Measurements from ENCODE around the gene TSPAN5. TPM values are rescaled to one million over a fixed set of nuclear protein-coding genes. Genes with fewer than 3 reads are reported as not detected.
"Not testable (repeated sequence)": the region's sequence is repeated elsewhere in the genome, so short reads cannot be mapped to it uniquely, and the experiment has no call there.

TSPAN5 gene
- total RNA-seq, 4 donors from 2014 or later = 25.5 to 41.5 (median 36.5) TPM

GRCh38 chr4:98539741-98540140 is 118.7 kb downstream of the TSPAN5 start:
- TF ChIP-seq CTCF (IDR thresholded peaks at IDR 0.05) = no peak
- DNase-seq (ENCODE audit: low spot score in 2 of 2) = no peak
- 95 to 97% methylated on average over 5 of the region's 5 CpGs for WGBS, 2 donors
- intact Hi-C loops (cut with DNase I; ENCODE audit: low total_unique reads) = no loop called here
- H3K4me3 ChIP-seq (ENCODE audit: low read depth, poor library complexity, severe bottlenecking) = no peak overlapping the region

GRCh38 chr4:98539299-98539698 is 119.1 kb downstream of the TSPAN5 start:
- WGBS, 2 donors = 92 to 100% methylated on average over 1 of the region's 1 CpG
- intact Hi-C loops (cut with DNase I; ENCODE audit: low total_unique reads) = no loop called here
- H3K4me3 ChIP-seq (ENCODE audit: low read depth, poor library complexity, severe bottlenecking) = no peak overlapping the region
- TF ChIP-seq POLR2A (IDR thresholded peaks at IDR 0.05) (no peak), CTCF (IDR thresholded peaks at IDR 0.05) (no peak)
- DNase-seq (ENCODE audit: low spot score in 2 of 2) = no peak

GRCh38 chr4:98536631-98537030 is 121.8 kb downstream of the TSPAN5 start:
- intact Hi-C loops (cut with DNase I; ENCODE audit: low total_unique reads) = no loop called here
- H3K4me3 ChIP-seq (ENCODE audit: low read depth, poor library complexity, severe bottlenecking) = no peak overlapping the region
- no peak for TF ChIP-seq POLR2A (IDR thresholded peaks at IDR 0.05)
- TF ChIP-seq CTCF (IDR thresholded peaks at IDR 0.05) = no peak
- no peak for DNase-seq (ENCODE audit: low spot score in 2 of 2)
- 88% methylated on average over 10 to 11 of the region's 11 CpGs for WGBS, 2 donors

GRCh38 chr4:98534146-98534545 is 124.3 kb downstream of the TSPAN5 start:
- DNase-seq (ENCODE audit: low spot score in 2 of 2); intact Hi-C loops (cut with DNase I; ENCODE audit: low total_unique reads); H3K4me3 ChIP-seq (ENCODE audit: low read depth, poor library complexity, severe bottlenecking): not testable (repeated sequence)
- 82 to 93% methylated on average over 2 of the region's 2 CpGs for WGBS, 2 donors

GRCh38 chr4:98530572-98530971 is 127.8 kb downstream of the TSPAN5 start:
- H3K4me3 ChIP-seq (ENCODE audit: low read depth, poor library complexity, severe bottlenecking) = no peak overlapping the region
- WGBS, 2 donors = 98% methylated on average over 3 of the region's 3 CpGs
- DNase-seq (ENCODE audit: low spot score in 2 of 2) = no peak
- no peak for TF ChIP-seq POLR2A (IDR thresholded peaks at IDR 0.05)
- TF ChIP-seq CTCF (IDR thresholded peaks at IDR 0.05) = no peak
- intact Hi-C loops (cut with DNase I; ENCODE audit: low total_unique reads) = no loop called here

- no peak overlapping the region for H3K4me3 ChIP-seq (ENCODE audit: low read depth, poor library complexity, severe bottlenecking)
- TF ChIP-seq POLR2A (IDR thresholded peaks at IDR 0.05) = no peak
- no peak for TF ChIP-seq CTCF (IDR thresholded peaks at IDR 0.05)
- 82 to 88% methylated on average over 2 of the region's 2 CpGs for WGBS, 2 donors
- intact Hi-C loops (cut with DNase I; ENCODE audit: low total_unique reads) = loop anchor here (5.0 kb wide), 1 partner anchor 392 kb away; no protein-coding TSS in a partner anchor
- no peak for DNase-seq (ENCODE audit: low spot score in 2 of 2)
These were observed 128.3 kb downstream of the TSPAN5 start for GRCh38 chr4:98529970-98530569.

All from lower leg skin (tissue), 4 donors.